ENCODE measurements around the gene KCND2. TPM values are rescaled to one million over a fixed set of nuclear protein-coding genes. Genes with fewer than 3 reads are reported as not detected.

The KCND2 gene
- total and polyA plus RNA-seq, 3 experiments from 2014 or later, result not detected

DNA sequence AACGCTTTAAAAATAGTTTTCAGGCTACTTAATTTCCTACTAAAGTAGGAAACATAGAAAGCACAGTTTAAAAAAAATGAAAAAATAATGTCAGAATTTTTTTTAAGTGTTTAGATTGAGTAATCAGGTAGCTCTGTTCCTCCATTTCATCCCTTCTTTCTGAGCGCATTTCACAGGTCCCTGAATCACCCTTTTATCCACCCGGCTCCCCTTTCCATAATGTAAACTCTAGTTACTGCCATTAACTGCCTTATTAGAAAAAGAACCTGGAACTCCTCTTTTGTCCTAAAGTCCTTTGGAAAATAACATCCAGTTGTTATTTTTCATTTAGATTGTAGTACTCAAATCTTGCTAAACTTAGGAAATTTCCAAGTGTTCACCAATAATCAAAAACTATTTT lies 5.8 kb downstream of the KCND2 start:
- Histone ChIP-seq H3K4me1 (ENCODE audit: insufficient read depth, low read length) (no peaks in the 10 kb centered on the region), H3K4me3 (ENCODE audit: low read length) (no peak overlapping the region), H3K36me3 (ENCODE audit: insufficient read depth, low read length) (no peaks in the 10 kb centered on the region), H3K9me3 (ENCODE audit: low read length) (no peaks in the 10 kb centered on the region), H3K27me3 (ENCODE audit: insufficient read depth, low read length, poor library complexity, severe bottlenecking) (no peaks in the 10 kb centered on the region), H3K27ac (ENCODE audit: low read depth, low read length) (no peak overlapping the region)
- Mint-ChIP-seq H3K36me3 (no peaks in the 10 kb centered on the region), H3K4me1 (no peaks in the 10 kb centered on the region), H3K4me3 (no peak overlapping the region), H3K27ac (no peak overlapping the region), H3K9me3 (peaks cover 0 to 22% (median 6%) of the 10 kb centered on the region in 5 donors), H3K27me3 (peaks cover 0 to 5% of the 10 kb centered on the region in 2 donors)
- DNase-seq, result no peak
- ChIA-PET POLR2A (no interaction called here), CTCF (no interaction called here)

DNA sequence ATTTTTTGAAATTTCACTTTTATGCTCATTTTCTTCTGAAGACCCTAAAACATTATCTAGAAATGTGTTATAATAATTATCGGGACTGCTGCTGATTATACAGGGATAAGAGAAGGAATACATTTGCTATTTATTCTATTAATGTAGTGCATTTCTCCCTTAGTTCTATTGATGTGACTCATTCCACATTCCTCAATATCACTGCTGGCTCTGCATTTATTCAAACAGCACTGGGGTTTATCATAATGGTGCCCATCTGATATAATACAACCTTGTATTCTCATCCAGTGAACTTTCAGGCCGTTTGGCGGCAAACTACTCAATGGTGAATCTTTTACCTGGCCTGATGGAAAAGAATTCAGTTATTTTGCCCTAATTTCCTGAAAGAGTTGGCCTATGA lies 7.8 kb downstream of the KCND2 start:
- Mint-ChIP-seq H3K27me3 (no peaks in the 10 kb centered on the region), H3K4me3 (no peak overlapping the region)

DNA sequence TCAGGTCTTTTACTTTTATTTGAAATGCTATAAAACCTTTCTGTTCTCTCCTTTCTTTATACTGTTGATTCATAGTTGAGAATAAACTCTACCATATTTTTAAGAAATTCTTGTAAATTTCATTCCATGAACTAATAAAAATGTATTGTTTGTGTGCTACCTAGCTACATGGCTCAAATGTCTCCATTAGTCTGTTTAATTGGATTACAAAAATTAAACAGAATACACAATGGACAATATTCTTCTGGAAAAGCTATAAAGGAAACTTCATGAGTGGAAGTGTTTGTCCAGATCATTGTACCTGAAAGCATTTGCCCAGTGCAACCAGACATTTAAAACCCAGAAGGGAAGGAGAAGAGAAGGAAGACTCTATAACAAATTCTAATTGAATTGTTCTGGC lies 20.1 kb downstream of the KCND2 start:
- Mint-ChIP-seq H3K4me3 (no peak overlapping the region), H3K27me3 (no peaks in the 10 kb centered on the region), H3K27ac (no peak overlapping the region), H3K4me1 (no peaks in the 10 kb centered on the region), H3K36me3 (no peaks in the 10 kb centered on the region), H3K9me3 (peaks cover 0 to 8% (median 1%) of the 10 kb centered on the region in 5 donors)
- no peak overlapping the region for H3K27ac ChIP-seq (ENCODE audit: low read depth, low read length)
- POLR2A ChIA-PET, result no interaction called here
- no peak overlapping the region for H3K4me3 ChIP-seq (ENCODE audit: low read length)
- no peaks in the 10 kb centered on the region for H3K4me1 ChIP-seq (ENCODE audit: insufficient read depth, low read length)
- no peaks in the 10 kb centered on the region for H3K9me3 ChIP-seq (ENCODE audit: low read length)
- CTCF ChIA-PET, result no interaction called here
- H3K36me3 ChIP-seq (ENCODE audit: insufficient read depth, low read length), result no peaks in the 10 kb centered on the region
- no peaks in the 10 kb centered on the region for H3K27me3 ChIP-seq (ENCODE audit: insufficient read depth, low read length, poor library complexity, severe bottlenecking)
- DNase-seq, result no peak

More for the DNA sequence above, 7.8 kb downstream of the KCND2 start:
- ChIA-PET POLR2A (no interaction called here), CTCF (no interaction called here)
- Mint-ChIP-seq H3K4me1 (no peaks in the 10 kb centered on the region), H3K27ac (no peak overlapping the region), H3K36me3 (no peaks in the 10 kb centered on the region), H3K9me3 (peaks cover 0 to 22% (median 0%) of the 10 kb centered on the region in 5 donors)
- Histone ChIP-seq H3K4me3 (ENCODE audit: low read length) (no peak overlapping the region), H3K27me3 (ENCODE audit: insufficient read depth, low read length, poor library complexity, severe bottlenecking) (no peaks in the 10 kb centered on the region), H3K9me3 (ENCODE audit: low read length) (no peaks in the 10 kb centered on the region), H3K36me3 (ENCODE audit: insufficient read depth, low read length) (no peaks in the 10 kb centered on the region), H3K27ac (ENCODE audit: low read depth, low read length) (no peak overlapping the region), H3K4me1 (ENCODE audit: insufficient read depth, low read length) (no peaks in the 10 kb centered on the region)
- DNase-seq, result no peak

DNA sequence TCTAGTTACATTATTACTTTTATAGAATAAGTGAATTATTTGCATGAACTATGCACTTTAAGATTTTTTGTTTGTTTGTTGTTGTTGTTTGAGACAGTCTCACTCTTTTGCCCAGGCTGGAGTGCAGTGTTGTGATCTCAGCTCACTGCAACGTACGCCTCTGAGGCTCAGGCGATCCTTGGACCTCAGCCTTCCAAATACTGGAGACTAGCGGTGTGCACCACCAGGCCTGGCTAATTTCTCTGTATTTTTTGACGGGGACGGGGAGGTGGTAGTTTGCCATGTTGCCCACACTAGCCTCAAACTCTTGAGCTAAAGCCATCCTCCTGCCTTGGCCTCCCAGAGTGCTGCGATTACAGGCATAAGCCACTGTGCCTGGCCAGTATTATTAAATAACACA lies 29.2 kb downstream of the KCND2 start:
- Mint-ChIP-seq H3K27ac (no peak overlapping the region), H3K36me3 (no peaks in the 10 kb centered on the region), H3K4me1 (no peaks in the 10 kb centered on the region), H3K4me3 (no peak overlapping the region), H3K27me3 (no peaks in the 10 kb centered on the region), H3K9me3 (peaks cover under 1 to 13% (median 2%) of the 10 kb centered on the region in 5 donors)
- Histone ChIP-seq H3K27ac (ENCODE audit: low read depth, low read length) (no peak overlapping the region), H3K4me3 (ENCODE audit: low read length) (no peak overlapping the region), H3K27me3 (ENCODE audit: insufficient read depth, low read length, poor library complexity, severe bottlenecking) (no peaks in the 10 kb centered on the region), H3K4me1 (ENCODE audit: insufficient read depth, low read length) (no peaks in the 10 kb centered on the region), H3K9me3 (ENCODE audit: low read length) (no peaks in the 10 kb centered on the region), H3K36me3 (ENCODE audit: insufficient read depth, low read length) (no peaks in the 10 kb centered on the region)
- ChIA-PET POLR2A (no interaction called here), CTCF (no interaction called here)
- DNase-seq, result no peak

DNA sequence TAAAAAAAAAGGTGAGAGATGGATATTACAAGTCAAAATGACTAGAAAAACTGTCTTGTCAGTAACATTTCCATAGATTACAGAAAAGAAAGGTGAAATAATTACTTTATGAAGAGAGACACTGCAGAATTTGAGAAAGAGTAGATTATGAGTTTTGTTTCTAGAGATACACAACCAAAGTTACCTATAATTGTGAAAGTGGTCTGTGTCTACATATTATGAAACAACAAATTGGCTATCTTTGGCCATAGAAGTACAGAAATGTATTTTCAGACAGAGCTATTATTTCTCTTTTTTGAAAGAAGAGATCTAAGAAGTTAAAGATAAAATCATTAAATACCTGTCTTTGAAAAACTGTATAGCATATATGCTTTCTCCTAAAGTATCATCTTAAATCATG lies 30.1 kb downstream of the KCND2 start:
- H3K36me3 Mint-ChIP-seq, result no peaks in the 10 kb centered on the region
- no peak overlapping the region for H3K27ac ChIP-seq (ENCODE audit: low read depth, low read length)
- peaks cover 0 to 13% (median 2%) of the 10 kb centered on the region in 5 donors for H3K9me3 Mint-ChIP-seq
- H3K27me3 ChIP-seq (ENCODE audit: insufficient read depth, low read length, poor library complexity, severe bottlenecking), result no peaks in the 10 kb centered on the region
- no peaks in the 10 kb centered on the region for H3K4me1 ChIP-seq (ENCODE audit: insufficient read depth, low read length)
- DNase-seq, result no peak
- POLR2A ChIA-PET, result no interaction called here
- CTCF ChIA-PET, result no interaction called here
- no peak overlapping the region for H3K27ac Mint-ChIP-seq
- no peak overlapping the region for H3K4me3 ChIP-seq (ENCODE audit: low read length)
- no peak overlapping the region for H3K4me3 Mint-ChIP-seq
- H3K36me3 ChIP-seq (ENCODE audit: insufficient read depth, low read length), result no peaks in the 10 kb centered on the region
- H3K4me1 Mint-ChIP-seq, result no peaks in the 10 kb centered on the region
- H3K27me3 Mint-ChIP-seq, result no peaks in the 10 kb centered on the region
- no peaks in the 10 kb centered on the region for H3K9me3 ChIP-seq (ENCODE audit: low read length)

DNA sequence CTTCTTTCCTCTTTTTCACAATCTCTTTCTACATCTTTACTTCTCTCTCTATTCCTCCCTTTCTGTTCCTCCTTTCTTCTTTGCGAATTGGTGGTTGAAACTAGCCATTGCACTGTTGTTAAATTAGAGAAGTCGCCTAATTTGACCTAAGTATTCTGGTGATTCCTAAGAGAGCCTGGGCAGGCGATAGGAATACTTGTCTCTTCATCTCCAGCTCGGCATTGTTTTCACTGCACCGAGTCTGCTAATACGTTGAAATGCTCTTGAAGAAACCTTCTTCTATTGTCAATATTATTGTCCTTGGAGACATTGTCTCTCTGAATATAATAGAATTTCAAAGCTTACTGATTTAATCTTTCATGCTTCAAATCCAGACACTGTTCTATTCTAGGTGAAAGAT lies 31.7 kb downstream of the KCND2 start:
- Mint-ChIP-seq H3K36me3 (no peaks in the 10 kb centered on the region), H3K27ac (no peak overlapping the region), H3K4me3 (no peak overlapping the region), H3K27me3 (no peaks in the 10 kb centered on the region), H3K4me1 (no peaks in the 10 kb centered on the region), H3K9me3 (peaks cover 0 to 13% (median 2%) of the 10 kb centered on the region in 5 donors)
- DNase-seq, result no peak
- ChIA-PET CTCF (no interaction called here), POLR2A (no interaction called here)
- Histone ChIP-seq H3K27me3 (ENCODE audit: insufficient read depth, low read length, poor library complexity, severe bottlenecking) (no peaks in the 10 kb centered on the region), H3K27ac (ENCODE audit: low read depth, low read length) (no peak overlapping the region), H3K4me3 (ENCODE audit: low read length) (no peak overlapping the region), H3K36me3 (ENCODE audit: insufficient read depth, low read length) (no peaks in the 10 kb centered on the region), H3K4me1 (ENCODE audit: insufficient read depth, low read length) (no peaks in the 10 kb centered on the region), H3K9me3 (ENCODE audit: low read length) (no peaks in the 10 kb centered on the region)

DNA sequence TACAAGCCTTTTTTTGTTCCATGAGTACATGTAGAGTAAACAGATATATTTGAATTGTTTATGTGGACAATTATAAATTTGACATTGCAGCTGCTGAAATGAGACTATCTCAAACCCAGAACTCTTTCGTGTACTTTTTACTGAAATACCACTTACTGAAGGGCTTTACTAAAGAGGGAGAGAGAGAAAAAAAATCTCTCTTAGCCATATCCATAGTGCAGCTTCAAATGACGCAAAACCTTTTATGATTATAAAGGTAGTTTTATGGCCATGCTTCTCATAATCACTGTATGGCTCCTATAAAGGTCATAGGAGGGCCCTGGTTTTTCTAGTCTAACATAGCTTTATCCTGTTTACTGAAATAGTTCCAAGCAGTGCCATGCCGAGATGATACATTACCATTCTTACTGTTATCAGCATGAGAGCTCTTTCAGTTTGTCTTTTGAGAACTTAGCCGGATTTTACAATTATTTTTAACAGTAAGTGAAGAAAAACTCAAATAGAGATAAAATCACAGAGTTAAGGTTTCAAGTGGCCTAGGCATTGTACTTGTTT lies 35.1 kb downstream of the KCND2 start:
- DNase-seq, result no peak
- H3K36me3 ChIP-seq (ENCODE audit: insufficient read depth, low read length), result no peaks in the 10 kb centered on the region
- Mint-ChIP-seq H3K27me3 (no peaks in the 10 kb centered on the region), H3K4me3 (no peak overlapping the region), H3K9me3 (peaks cover 3 to 13% (median 4%) of the 10 kb centered on the region in 5 donors), H3K4me1 (no peaks in the 10 kb centered on the region), H3K36me3 (no peaks in the 10 kb centered on the region), H3K27ac (no peak overlapping the region)
- ChIA-PET CTCF (no interaction called here), POLR2A (no interaction called here)
- no peak overlapping the region for H3K27ac ChIP-seq (ENCODE audit: low read depth, low read length)
- no peaks in the 10 kb centered on the region for H3K4me1 ChIP-seq (ENCODE audit: insufficient read depth, low read length)
- H3K4me3 ChIP-seq (ENCODE audit: low read length), result no peak overlapping the region
- no peaks in the 10 kb centered on the region for H3K27me3 ChIP-seq (ENCODE audit: insufficient read depth, low read length, poor library complexity, severe bottlenecking)
- H3K9me3 ChIP-seq (ENCODE audit: low read length), result no peaks in the 10 kb centered on the region

DNA sequence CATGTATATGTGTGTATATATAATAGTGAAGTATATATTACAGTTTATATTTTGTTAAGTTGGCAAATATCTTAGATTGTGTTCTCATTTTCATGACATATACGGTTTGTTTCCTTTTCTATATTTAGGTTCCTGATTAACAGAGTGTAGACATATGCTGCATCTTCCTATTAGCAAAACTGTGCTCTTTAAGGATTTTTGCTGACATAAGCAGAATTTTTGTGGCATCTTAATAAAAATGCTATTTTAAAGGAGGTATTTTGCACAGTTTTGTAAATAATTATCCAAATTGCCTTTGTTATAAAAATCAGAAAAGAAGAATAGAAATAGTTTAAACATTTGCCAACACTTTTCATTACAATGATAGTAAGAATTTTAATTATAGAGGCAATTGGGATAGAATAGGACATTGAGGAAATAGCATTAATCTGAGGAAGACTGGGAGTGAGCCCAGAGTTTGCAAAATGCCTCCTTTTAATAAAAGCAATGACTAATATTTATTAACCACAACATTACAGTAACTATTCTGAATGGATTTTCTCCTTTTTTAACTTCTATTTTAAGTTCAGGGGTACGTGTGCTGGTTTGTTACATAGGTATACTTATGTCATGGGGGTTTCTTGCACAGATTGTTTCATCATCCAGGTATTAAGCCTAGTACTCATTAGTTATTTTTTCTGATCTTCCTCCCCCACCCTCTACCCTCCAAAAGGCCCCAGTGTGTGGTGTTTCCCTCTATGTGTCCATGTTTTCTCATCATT lies 38.2 kb downstream of the KCND2 start:
- H3K27ac Mint-ChIP-seq, result no peak overlapping the region
- Histone ChIP-seq H3K27me3 (ENCODE audit: insufficient read depth, low read length, poor library complexity, severe bottlenecking) (no peaks in the 10 kb centered on the region), H3K36me3 (ENCODE audit: insufficient read depth, low read length) (no peaks in the 10 kb centered on the region), H3K9me3 (ENCODE audit: low read length) (no peaks in the 10 kb centered on the region), H3K4me1 (ENCODE audit: insufficient read depth, low read length) (no peaks in the 10 kb centered on the region), H3K27ac (ENCODE audit: low read depth, low read length) (no peak overlapping the region), H3K4me3 (ENCODE audit: low read length) (no peak overlapping the region)
- no peaks in the 10 kb centered on the region for H3K36me3 Mint-ChIP-seq
- peaks cover 2 to 9% (median 5%) of the 10 kb centered on the region in 5 donors for H3K9me3 Mint-ChIP-seq
- POLR2A ChIA-PET, result no interaction called here
- H3K27me3 Mint-ChIP-seq, result no peaks in the 10 kb centered on the region
- CTCF ChIA-PET, result no interaction called here
- no peak overlapping the region for H3K4me3 Mint-ChIP-seq
- no peak for DNase-seq
- H3K4me1 Mint-ChIP-seq, result no peaks in the 10 kb centered on the region

Data from CD8-positive, alpha-beta memory T cell (primary cell).